Measurements from ENCODE around the gene ZCCHC2. TPM values are rescaled to one million over a fixed set of nuclear protein-coding genes. Genes with fewer than 3 reads are reported as not detected.
A peak's percentile ranks its signal among the peaks of the same experiment; 100 is the strongest.

Gene ZCCHC2
- total RNA-seq (10 to 100 TPM; 15.4 to 15.5 TPM), polyA plus RNA-seq (ENCODE audit: insufficient read length in 2 of 2) (10 to 100 TPM; 15.2 to 15.4 TPM)
- long read RNA-seq, donor 1, full-length matches to known transcripts, result 1 of 1 reads
- long read RNA-seq, donor 1, partial matches to known transcripts, result 0 of 1 reads
- long read RNA-seq, donor 1, other reads (novel, unspliced or antisense), result 0 of 1 reads
- long read RNA-seq, donor 2, result 0 reads
- long read RNA-seq, donor 3, result 0 reads
- long read RNA-seq, donor 4, partial matches to known transcripts, result 0 of 3 reads
- long read RNA-seq, donor 4, other reads (novel, unspliced or antisense), result 0 of 3 reads

- under 1% methylated on average over 87 of the region's 87 CpGs for WGBS (ENCODE audit: insufficient coverage)
- H3K4me1 ChIP-seq (ENCODE audit: control insufficient read depth, insufficient read depth, low read length), result no peaks in the 10 kb centered on the region
- no peaks in the 10 kb centered on the region for H3K36me3 ChIP-seq (ENCODE audit: control insufficient read depth, insufficient read depth, low read length)
- DNase-seq (ENCODE audit: low read depth in 4 of 6, low spot score in 6 of 6), result peak; percentile 94 to 99 (median 97)
- H3K27ac ChIP-seq (ENCODE audit: low read depth, low read length), result peak within 1 kb of the TSS; percentile 96
- H3K4me3 ChIP-seq (ENCODE audit: low read depth, low read length), result peak within 1 kb of the TSS; percentile 77
- H3K9me3 ChIP-seq (ENCODE audit: control insufficient read depth, insufficient read depth, low read length), result no peaks in the 10 kb centered on the region
- peaks cover 8% of the 10 kb centered on the region for H3K27me3 ChIP-seq (ENCODE audit: control insufficient read depth, insufficient read depth, low read length)
Observed at GRCh38 chr18:62522504-62523254, at the start of gene ZCCHC2. Gene ZCCHC2 (plus strand): TSS chr18:62523025. CDS start chr18:62523425, 400 bp downstream.

- no peak overlapping the region for H3K27ac ChIP-seq (ENCODE audit: low read depth, low read length)
- H3K27me3 ChIP-seq (ENCODE audit: control insufficient read depth, insufficient read depth, low read length), result no peaks in the 10 kb centered on the region
- no peaks in the 10 kb centered on the region for H3K36me3 ChIP-seq (ENCODE audit: control insufficient read depth, insufficient read depth, low read length)
- H3K9me3 ChIP-seq (ENCODE audit: control insufficient read depth, insufficient read depth, low read length), result no peaks in the 10 kb centered on the region
- H3K4me3 ChIP-seq (ENCODE audit: low read depth, low read length), result no peak overlapping the region
- no peaks in the 10 kb centered on the region for H3K4me1 ChIP-seq (ENCODE audit: control insufficient read depth, insufficient read depth, low read length)
- DNase-seq (ENCODE audit: low read depth in 4 of 6, low spot score in 6 of 6), result no peak
- no CpG with 5 or more reads among the region's 1 CpG for WGBS (ENCODE audit: insufficient coverage)
Observed at GRCh38 chr18:62479574-62479973, 43.3 kb upstream of the ZCCHC2 start.

- no peak overlapping the region for H3K4me3 ChIP-seq (ENCODE audit: low read depth, low read length)
- H3K27ac ChIP-seq (ENCODE audit: low read depth, low read length), result no peak overlapping the region
- H3K36me3 ChIP-seq (ENCODE audit: control insufficient read depth, insufficient read depth, low read length), result no peaks in the 10 kb centered on the region
- no peak for DNase-seq (ENCODE audit: low read depth in 4 of 6, low spot score in 6 of 6)
- no peaks in the 10 kb centered on the region for H3K9me3 ChIP-seq (ENCODE audit: control insufficient read depth, insufficient read depth, low read length)
- H3K27me3 ChIP-seq (ENCODE audit: control insufficient read depth, insufficient read depth, low read length), result no peaks in the 10 kb centered on the region
- H3K4me1 ChIP-seq (ENCODE audit: control insufficient read depth, insufficient read depth, low read length), result no peaks in the 10 kb centered on the region
Observed at GRCh38 chr18:62480927-62481326, 41.9 kb upstream of the ZCCHC2 start.

- Histone ChIP-seq H3K27ac (ENCODE audit: low read depth, low read length) (no peak overlapping the region), H3K4me1 (ENCODE audit: control insufficient read depth, insufficient read depth, low read length) (no peaks in the 10 kb centered on the region)
- 76% methylated on average over 3 of the region's 8 CpGs for WGBS (ENCODE audit: insufficient coverage)
Observed at GRCh38 chr18:62484941-62485340, 37.9 kb upstream of the ZCCHC2 start.

GRCh38 chr18:62485684-62486083 is 37.1 kb upstream of the ZCCHC2 start:
- 35% methylated on average over 5 of the region's 9 CpGs for WGBS (ENCODE audit: insufficient coverage)
- Histone ChIP-seq H3K36me3 (ENCODE audit: control insufficient read depth, insufficient read depth, low read length) (no peaks in the 10 kb centered on the region), H3K27ac (ENCODE audit: low read depth, low read length) (no peak overlapping the region), H3K4me1 (ENCODE audit: control insufficient read depth, insufficient read depth, low read length) (no peaks in the 10 kb centered on the region), H3K9me3 (ENCODE audit: control insufficient read depth, insufficient read depth, low read length) (no peaks in the 10 kb centered on the region), H3K4me3 (ENCODE audit: low read depth, low read length) (no peak overlapping the region), H3K27me3 (ENCODE audit: control insufficient read depth, insufficient read depth, low read length) (no peaks in the 10 kb centered on the region)
- peak in 1 of 6 donors; percentile 38 for DNase-seq (ENCODE audit: low read depth in 4 of 6, low spot score in 6 of 6)

More at GRCh38 chr18:62484941-62485340, 37.9 kb upstream of the ZCCHC2 start:
- DNase-seq (ENCODE audit: low read depth in 4 of 6, low spot score in 6 of 6), result peak in 3 of 6 donors; percentile 4 to 28 (median 6)
- no peak overlapping the region for H3K4me3 ChIP-seq (ENCODE audit: low read depth, low read length)
- H3K27me3 ChIP-seq (ENCODE audit: control insufficient read depth, insufficient read depth, low read length), result no peaks in the 10 kb centered on the region
- no peaks in the 10 kb centered on the region for H3K9me3 ChIP-seq (ENCODE audit: control insufficient read depth, insufficient read depth, low read length)
- H3K36me3 ChIP-seq (ENCODE audit: control insufficient read depth, insufficient read depth, low read length), result no peaks in the 10 kb centered on the region

- WGBS (ENCODE audit: insufficient coverage), result 69% methylated on average over 2 of the region's 4 CpGs
Observed at GRCh38 chr18:62486290-62486964, 36.4 kb upstream of the ZCCHC2 start.

GRCh38 chr18:62487161-62487560 is 35.7 kb upstream of the ZCCHC2 start:
- no peaks in the 10 kb centered on the region for H3K36me3 ChIP-seq (ENCODE audit: control insufficient read depth, insufficient read depth, low read length)
- no peaks in the 10 kb centered on the region for H3K9me3 ChIP-seq (ENCODE audit: control insufficient read depth, insufficient read depth, low read length)
- DNase-seq (ENCODE audit: low read depth in 4 of 6, low spot score in 6 of 6), result no peak
- H3K4me1 ChIP-seq (ENCODE audit: control insufficient read depth, insufficient read depth, low read length), result no peaks in the 10 kb centered on the region
- 100% methylated on average over 2 of the region's 5 CpGs for WGBS (ENCODE audit: insufficient coverage)
- H3K27me3 ChIP-seq (ENCODE audit: control insufficient read depth, insufficient read depth, low read length), result no peaks in the 10 kb centered on the region
- no peak overlapping the region for H3K27ac ChIP-seq (ENCODE audit: low read depth, low read length)
- H3K4me3 ChIP-seq (ENCODE audit: low read depth, low read length), result no peak overlapping the region

More at GRCh38 chr18:62486290-62486964, 36.4 kb upstream of the ZCCHC2 start:
- Histone ChIP-seq H3K4me3 (ENCODE audit: low read depth, low read length) (no peak overlapping the region), H3K27me3 (ENCODE audit: control insufficient read depth, insufficient read depth, low read length) (no peaks in the 10 kb centered on the region), H3K4me1 (ENCODE audit: control insufficient read depth, insufficient read depth, low read length) (no peaks in the 10 kb centered on the region), H3K27ac (ENCODE audit: low read depth, low read length) (no peak overlapping the region), H3K9me3 (ENCODE audit: control insufficient read depth, insufficient read depth, low read length) (no peaks in the 10 kb centered on the region), H3K36me3 (ENCODE audit: control insufficient read depth, insufficient read depth, low read length) (no peaks in the 10 kb centered on the region)
- no peak for DNase-seq (ENCODE audit: low read depth in 4 of 6, low spot score in 6 of 6)

GRCh38 chr18:62490967-62491695 is 31.7 kb upstream of the ZCCHC2 start:
- DNase-seq (ENCODE audit: low read depth in 4 of 6, low spot score in 6 of 6), result no peak
- Histone ChIP-seq H3K36me3 (ENCODE audit: control insufficient read depth, insufficient read depth, low read length) (no peaks in the 10 kb centered on the region), H3K9me3 (ENCODE audit: control insufficient read depth, insufficient read depth, low read length) (no peaks in the 10 kb centered on the region), H3K27me3 (ENCODE audit: control insufficient read depth, insufficient read depth, low read length) (no peaks in the 10 kb centered on the region), H3K27ac (ENCODE audit: low read depth, low read length) (no peak overlapping the region), H3K4me3 (ENCODE audit: low read depth, low read length) (no peak overlapping the region), H3K4me1 (ENCODE audit: control insufficient read depth, insufficient read depth, low read length) (no peaks in the 10 kb centered on the region)
- WGBS (ENCODE audit: insufficient coverage), result 70% methylated on average over 3 of the region's 3 CpGs

Data from spinal cord (tissue), 10 donors.